SK-N-SH treated with all-trans-retinoic acid at 6 μM for 48 hours (cell line): ENCODE data around the gene PAK4.
"Not testable (repeated sequence)": the region's sequence is repeated elsewhere in the genome, so short reads cannot be mapped to it uniquely, and the experiment has no call there.

Source experiments
- ATAC-seq: fragments of 200-7000 bp; cut with Tn5 transposase; 3 replicates; pipeline ENCODE4 v1.9.1; 2020; ENCODE audit warnings: mild to moderate bottlenecking, moderate library complexity
- BACH2 ChIP-seq: fragments of 250-450 bp; sonication (Bioruptor Pico); IDR thresholded peaks from 2 replicates; pipeline ENCODE4 v1.9.0; 2021; ENCODE audit warnings: mild to moderate bottlenecking, borderline replicate concordance
- ISL1 ChIP-seq: fragments of 250-450 bp; sonication (Bioruptor Pico); IDR thresholded peaks from 2 replicates; pipeline ENCODE4 v2.1.2; 2022; ENCODE audit warnings: mild to moderate bottlenecking, moderate library complexity
- PPARA ChIP-seq: fragments of 250-450 bp; sonication (Bioruptor Pico); IDR thresholded peaks from 2 replicates; pipeline ENCODE4 v1.5.0; 2020; ENCODE audit warnings: mild to moderate bottlenecking, borderline replicate concordance
- TOX ChIP-seq: fragments of 250-450 bp; sonication (Bioruptor Pico); IDR thresholded peaks from 2 replicates; pipeline ENCODE4 v1.8.0; 2021; ENCODE audit warnings: mild to moderate bottlenecking, moderate library complexity, borderline replicate concordance
- ZC3H10 ChIP-seq: fragments of 250-450 bp; sonication (Bioruptor Pico); IDR thresholded peaks from 2 replicates; pipeline ENCODE4 v1.5.1; 2021; ENCODE audit warnings: mild to moderate bottlenecking, moderate library complexity
- ZFP3 ChIP-seq: fragments of 250-450 bp; sonication (Bioruptor Pico); IDR thresholded peaks from 2 replicates; pipeline ENCODE4 v1.5.0; 2020; ENCODE audit warnings: mild to moderate bottlenecking, moderate library complexity
- ZFP30 ChIP-seq: fragments of 450-650 bp; formaldehyde crosslinking; IDR thresholded peaks from 2 replicates; pipeline ENCODE4 v1.5.0; 2022; ENCODE audit warnings: mild to moderate bottlenecking, moderate library complexity
- ZNF565 ChIP-seq: fragments of 450-650 bp; formaldehyde crosslinking; conservative IDR thresholded peaks from 2 replicates; pipeline ENCODE4 v1.5.0; 2020; ENCODE audit warnings: low read depth, mild to moderate bottlenecking, moderate library complexity
- ZNF70 ChIP-seq: fragments of 450-650 bp; formaldehyde crosslinking; IDR thresholded peaks from 2 replicates; pipeline ENCODE4 v1.5.0; 2020; ENCODE audit warnings: mild to moderate bottlenecking, moderate library complexity
- ZNF8 ChIP-seq: fragments of 450-650 bp; formaldehyde crosslinking; IDR thresholded peaks from 2 replicates; pipeline ENCODE4 v1.5.0; 2020; ENCODE audit warnings: mild to moderate bottlenecking, moderate library complexity
- TF ChIP-seq, protein P1 (sequence below): fragments of 250-450 bp; sonication (Bioruptor Pico); IDR thresholded peaks from 2 replicates; pipeline ENCODE4 v1.5.1; 2021; ENCODE audit warnings: mild to moderate bottlenecking, moderate library complexity
- TF ChIP-seq, protein P2 (sequence below): fragments of 250-450 bp; sonication (Bioruptor Pico); IDR thresholded peaks from 2 replicates; pipeline ENCODE4 v1.8.0; 2021; ENCODE audit warnings: low read depth, mild to moderate bottlenecking, moderate library complexity, borderline replicate concordance
- TF ChIP-seq, protein P3 (sequence below): fragments of 250-450 bp; sonication (Bioruptor Pico); IDR thresholded peaks from 2 replicates; pipeline ENCODE4 v1.5.1; 2020; ENCODE audit warnings: low read depth, mild to moderate bottlenecking, moderate library complexity

PAK4 gene

DNA sequence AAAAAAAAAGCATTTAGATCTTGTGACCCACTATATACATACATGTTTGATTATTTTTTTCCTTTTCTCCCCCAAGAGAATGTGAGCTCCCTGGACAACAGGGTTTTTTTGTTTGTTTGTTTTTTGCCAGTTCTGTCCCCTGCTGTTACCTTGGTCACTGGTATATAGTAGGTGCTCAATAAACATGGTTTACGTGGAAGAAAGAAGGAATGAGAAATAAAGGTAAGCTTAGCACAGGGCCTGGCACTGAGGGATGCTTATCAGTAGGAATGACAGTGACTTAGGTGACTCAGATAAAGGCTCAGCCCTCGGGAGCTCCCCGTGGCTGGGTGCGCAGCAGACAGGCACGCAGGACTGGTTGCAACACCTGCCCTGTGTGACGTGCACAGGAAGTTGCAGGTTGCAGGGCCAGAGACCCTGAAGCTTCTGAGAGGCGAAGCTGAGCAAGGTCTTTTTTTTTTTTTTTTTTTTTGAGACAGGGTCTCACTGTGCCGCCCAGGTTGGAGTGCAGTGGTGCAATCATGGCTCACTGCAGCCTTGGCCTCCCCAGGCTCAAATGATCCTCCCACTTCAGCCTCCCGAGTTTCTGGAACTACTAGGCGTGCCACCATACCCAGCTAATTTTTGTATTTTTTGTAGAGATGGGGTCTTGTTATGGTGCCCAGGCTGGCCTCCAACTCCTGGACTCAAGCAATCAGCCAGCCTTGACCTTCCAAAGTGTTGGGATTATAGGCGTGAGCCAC is 10.3 kb upstream of the PAK4 start (continued):
- TF ChIP-seq, protein P1, sequence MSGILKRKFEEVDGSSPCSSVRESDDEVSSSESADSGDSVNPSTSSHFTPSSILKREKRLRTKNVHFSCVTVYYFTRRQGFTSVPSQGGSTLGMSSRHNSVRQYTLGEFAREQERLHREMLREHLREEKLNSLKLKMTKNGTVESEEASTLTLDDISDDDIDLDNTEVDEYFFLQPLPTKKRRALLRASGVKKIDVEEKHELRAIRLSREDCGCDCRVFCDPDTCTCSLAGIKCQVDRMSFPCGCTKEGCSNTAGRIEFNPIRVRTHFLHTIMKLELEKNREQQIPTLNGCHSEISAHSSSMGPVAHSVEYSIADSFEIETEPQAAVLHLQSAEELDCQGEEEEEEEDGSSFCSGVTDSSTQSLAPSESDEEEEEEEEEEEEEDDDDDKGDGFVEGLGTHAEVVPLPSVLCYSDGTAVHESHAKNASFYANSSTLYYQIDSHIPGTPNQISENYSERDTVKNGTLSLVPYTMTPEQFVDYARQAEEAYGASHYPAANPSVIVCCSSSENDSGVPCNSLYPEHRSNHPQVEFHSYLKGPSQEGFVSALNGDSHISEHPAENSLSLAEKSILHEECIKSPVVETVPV (CRISPR knock-in tag): no peak
- no peak for TF ChIP-seq TOX (CRISPR knock-in tag)
- TF ChIP-seq, protein P2, sequence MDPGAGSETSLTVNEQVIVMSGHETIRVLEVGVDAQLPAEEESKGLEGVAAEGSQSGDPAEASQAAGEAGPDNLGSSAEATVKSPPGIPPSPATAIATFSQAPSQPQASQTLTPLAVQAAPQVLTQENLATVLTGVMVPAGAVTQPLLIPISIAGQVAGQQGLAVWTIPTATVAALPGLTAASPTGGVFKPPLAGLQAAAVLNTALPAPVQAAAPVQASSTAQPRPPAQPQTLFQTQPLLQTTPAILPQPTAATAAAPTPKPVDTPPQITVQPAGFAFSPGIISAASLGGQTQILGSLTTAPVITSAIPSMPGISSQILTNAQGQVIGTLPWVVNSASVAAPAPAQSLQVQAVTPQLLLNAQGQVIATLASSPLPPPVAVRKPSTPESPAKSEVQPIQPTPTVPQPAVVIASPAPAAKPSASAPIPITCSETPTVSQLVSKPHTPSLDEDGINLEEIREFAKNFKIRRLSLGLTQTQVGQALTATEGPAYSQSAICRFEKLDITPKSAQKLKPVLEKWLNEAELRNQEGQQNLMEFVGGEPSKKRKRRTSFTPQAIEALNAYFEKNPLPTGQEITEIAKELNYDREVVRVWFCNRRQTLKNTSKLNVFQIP: no peak
- no peak for TF ChIP-seq BACH2
- TF ChIP-seq ZNF8 (CRISPR knock-in tag): no peak

DNA sequence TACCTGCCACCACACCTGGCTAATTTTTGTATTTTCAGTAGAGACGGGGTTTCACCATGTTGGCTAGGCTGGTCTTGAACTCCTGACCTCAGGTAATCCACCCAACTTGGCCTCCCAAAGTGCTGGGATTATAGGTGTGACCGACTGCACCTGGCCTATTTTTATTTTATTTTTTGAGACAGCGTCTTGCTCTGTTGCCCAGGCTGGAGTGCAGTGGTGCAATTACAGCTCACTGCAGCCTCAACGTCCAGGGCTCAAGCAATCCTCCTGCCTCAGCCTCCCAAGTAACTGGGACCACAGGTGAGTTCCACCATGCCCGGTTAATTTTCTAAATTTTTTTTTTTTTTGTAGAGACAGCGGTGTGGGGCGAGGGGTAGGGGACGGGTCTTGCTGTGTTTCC is 8.6 kb upstream of the PAK4 start:
- not testable (repeated sequence) for ATAC-seq

DNA sequence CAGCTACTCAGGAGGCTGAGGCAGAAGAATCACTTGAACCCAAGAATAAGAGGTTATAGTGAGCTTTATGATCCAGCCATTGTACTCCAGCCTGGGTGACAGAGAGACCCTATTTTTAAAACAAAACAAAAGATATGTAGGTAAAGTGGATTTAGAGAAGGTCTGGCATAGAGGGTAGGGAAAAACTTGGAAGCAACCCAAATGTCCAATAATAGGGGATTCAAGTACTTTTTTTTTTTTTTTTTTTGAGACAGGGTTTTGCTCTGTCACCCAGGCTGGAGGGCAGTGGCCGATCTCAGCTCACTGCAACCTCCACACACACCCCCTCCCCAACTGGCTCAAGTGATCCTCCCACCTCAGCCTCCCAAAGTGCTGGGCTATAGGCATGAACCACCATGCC is 5.8 kb upstream of the PAK4 start:
- TF ChIP-seq, protein P2: no peak
- no peak for ATAC-seq

DNA sequence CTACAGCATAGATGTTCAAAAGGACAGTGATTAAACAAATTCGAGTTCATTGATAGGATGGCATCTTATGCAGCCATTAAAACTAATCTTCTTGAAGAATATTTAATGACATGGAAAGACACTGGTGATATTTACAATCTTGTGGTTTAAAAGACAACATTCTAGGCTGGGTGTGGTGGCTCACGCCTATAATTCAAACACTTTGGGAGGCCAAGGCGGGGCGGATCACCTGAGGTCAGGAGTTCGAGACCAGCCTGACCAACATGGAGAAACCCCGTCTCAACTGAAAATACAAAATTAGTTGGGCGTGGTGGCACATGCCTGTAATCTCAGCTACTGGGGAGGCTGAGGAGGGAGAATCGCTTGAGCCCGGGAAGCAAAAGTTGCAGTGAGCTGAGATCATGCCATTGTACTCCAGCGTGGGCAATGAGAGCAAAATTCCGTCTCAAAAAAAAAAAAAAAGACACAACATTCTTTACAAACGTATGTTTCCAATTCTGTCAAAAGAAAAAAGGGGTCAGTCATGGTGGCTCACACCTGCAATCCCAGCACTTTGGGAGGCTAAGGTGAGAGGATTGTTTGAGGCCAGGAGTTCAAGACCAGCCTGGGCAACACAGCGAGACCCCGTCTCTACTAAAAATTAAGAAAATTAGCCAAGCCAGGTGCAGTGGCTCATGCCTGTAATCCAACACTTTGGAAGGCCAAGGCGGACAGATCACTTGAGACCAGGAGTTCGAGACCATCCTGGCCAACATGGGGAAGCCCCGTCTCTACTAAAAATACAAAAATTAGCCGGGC is 2.5 kb upstream of the PAK4 start:
- no peak for ATAC-seq

DNA sequence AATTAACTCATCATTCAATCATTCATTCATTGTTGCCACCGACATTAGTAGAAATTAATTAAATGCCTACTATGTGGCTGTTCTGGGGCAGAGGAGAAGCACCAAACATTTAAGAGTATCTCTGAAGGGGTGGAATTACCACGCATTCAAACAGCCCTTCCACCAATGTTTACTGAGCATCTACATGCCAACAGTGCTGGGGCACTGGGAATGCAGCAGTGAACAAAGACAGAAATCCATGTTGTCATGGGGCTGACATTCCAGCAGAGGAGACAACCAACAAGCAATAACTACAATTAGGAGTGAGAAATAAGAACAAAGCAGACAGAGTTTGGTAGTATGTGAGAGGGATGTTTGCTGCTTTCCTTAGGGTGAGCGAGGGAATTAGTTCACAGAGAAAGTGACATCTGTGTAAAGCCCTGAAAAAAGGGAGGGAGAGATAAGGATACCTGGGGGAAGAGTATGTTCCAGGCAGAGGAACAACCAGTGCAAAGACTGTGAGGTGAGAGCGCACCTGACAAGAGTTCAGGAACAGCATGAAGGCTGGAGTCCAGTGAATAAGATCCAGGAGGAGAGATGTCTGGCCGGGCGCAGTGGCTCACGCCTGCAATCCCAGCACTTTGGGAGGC is 1.3 kb upstream of the PAK4 start:
- no peak for ATAC-seq
- TF ChIP-seq PPARA: no peak
- TF ChIP-seq, protein P3, sequence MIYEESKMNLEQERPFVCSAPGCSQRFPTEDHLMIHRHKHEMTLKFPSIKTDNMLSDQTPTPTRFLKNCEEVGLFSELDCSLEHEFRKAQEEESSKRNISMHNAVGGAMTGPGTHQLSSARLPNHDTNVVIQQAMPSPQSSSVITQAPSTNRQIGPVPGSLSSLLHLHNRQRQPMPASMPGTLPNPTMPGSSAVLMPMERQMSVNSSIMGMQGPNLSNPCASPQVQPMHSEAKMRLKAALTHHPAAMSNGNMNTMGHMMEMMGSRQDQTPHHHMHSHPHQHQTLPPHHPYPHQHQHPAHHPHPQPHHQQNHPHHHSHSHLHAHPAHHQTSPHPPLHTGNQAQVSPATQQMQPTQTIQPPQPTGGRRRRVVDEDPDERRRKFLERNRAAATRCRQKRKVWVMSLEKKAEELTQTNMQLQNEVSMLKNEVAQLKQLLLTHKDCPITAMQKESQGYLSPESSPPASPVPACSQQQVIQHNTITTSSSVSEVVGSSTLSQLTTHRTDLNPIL (CRISPR knock-in tag): no peak
- TF ChIP-seq BACH2: no peak
- TF ChIP-seq ZC3H10 (CRISPR knock-in tag): no peak
- TF ChIP-seq ZNF70 (CRISPR knock-in tag): no peak
- TF ChIP-seq, protein P1 (CRISPR knock-in tag): no peak
- TF ChIP-seq ISL1 (CRISPR knock-in tag): no peak
- no peak for TF ChIP-seq ZFP3 (CRISPR knock-in tag)
- TF ChIP-seq, protein P2: no peak
- no peak for TF ChIP-seq ZNF565
- TF ChIP-seq ZNF8 (CRISPR knock-in tag): no peak
- TF ChIP-seq ZFP30 (CRISPR knock-in tag): no peak

More for the DNA sequence above, 2.5 kb upstream of the PAK4 start:
- TF ChIP-seq PPARA (no peak), ZNF8 (CRISPR knock-in tag) (no peak), ISL1 (CRISPR knock-in tag) (no peak), TOX (CRISPR knock-in tag) (no peak), ZFP3 (CRISPR knock-in tag) (no peak), ZNF70 (CRISPR knock-in tag) (no peak), BACH2 (no peak)
